Measurements from ENCODE around the gene OR9A2.

OR9A2 gene, protein sequence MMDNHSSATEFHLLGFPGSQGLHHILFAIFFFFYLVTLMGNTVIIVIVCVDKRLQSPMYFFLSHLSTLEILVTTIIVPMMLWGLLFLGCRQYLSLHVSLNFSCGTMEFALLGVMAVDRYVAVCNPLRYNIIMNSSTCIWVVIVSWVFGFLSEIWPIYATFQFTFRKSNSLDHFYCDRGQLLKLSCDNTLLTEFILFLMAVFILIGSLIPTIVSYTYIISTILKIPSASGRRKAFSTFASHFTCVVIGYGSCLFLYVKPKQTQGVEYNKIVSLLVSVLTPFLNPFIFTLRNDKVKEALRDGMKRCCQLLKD

DNA sequence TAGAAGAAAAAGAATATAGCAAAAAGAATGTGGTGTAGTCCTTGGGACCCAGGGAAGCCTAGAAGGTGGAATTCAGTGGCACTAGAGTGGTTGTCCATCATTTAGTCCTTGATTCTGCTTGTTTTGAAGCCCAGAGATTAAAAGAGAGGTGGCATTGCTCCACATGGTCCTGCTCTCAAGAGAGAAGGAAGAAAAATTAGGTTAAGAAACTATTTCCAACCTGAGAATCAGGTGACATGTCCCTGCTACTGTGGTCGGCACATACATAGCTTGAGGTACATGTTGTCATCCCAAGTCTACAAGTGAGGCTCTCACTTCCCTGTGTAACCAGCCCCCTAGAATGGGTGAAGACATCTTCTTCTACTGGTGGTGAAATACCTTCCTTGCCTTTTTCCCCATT is at the start of gene OR9A2:
TSS of gene OR9A2 (minus strand) at position 101 of the 400 bp plus-strand sequence. CDS start at position 101, 0 bp downstream.
- DNase-seq = no peak

DNA sequence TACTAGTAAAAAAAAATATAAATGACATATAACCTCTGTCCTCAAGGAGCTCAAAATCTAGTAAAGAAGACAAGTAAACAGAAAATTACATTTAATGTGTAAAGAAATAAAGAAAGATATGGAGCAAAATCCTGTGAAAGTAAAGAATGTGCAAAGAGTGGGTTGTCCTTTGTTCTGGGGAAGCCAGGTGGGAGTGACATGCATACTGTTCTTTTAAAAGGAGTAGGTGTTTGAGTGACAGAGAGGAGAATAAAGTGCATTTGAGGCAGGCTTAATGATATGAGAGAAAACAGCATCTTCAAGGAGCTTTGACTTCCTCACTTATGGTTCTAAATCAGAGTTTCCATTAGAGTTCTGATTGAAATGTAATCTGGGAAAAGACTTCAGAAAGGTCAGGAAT is 47.2 kb upstream of the OR9A2 start:
- DNase-seq = no peak

DNA sequence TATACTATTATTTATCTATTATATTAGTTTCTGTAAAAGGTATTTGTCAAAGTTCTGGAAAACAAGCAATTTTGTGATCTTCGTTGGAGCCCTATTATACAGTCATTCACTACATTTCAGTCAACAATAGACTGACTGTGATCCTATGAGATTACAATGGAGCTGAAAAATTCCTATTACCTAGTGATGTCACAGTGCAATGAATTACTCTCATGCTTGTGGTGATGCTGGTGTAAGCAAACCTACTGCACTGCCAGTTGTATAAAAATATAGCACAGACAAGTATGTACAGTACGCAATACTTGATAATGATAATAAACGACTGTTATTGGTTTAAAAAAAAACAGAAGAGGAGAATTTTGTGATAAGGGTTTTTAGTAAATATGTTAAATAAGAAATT is 46.6 kb upstream of the OR9A2 start:
- DNase-seq = no peak

DNA sequence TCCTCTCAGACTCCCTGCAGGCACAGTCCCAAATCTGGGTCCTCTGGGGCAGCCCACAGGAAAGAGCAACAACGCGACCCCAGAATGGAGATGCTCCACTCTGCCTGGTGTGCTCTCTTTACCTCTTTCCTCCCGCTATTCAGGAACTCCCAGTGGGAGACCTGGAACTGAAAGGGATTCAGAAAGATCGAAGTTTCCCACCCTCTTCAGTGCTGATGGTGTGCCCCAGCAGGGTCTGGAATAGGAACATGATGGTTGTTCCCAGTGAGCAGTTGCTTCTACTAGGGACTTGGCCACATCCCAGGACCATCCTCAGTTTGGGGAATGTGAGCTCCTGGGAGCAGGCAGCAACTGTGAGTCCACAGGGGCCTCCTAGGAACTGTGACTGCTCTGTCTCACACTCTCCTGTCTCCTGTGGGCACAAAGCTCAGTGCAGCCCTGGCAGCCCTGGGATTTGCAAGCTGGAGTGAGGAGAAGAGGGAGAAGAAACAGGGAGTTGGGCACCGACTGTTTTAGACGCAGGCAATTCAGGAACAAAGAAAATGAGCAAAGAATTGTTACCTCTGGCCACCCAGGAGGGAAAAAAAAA is 43.1 kb upstream of the OR9A2 start:
- DNase-seq = no peak

DNA sequence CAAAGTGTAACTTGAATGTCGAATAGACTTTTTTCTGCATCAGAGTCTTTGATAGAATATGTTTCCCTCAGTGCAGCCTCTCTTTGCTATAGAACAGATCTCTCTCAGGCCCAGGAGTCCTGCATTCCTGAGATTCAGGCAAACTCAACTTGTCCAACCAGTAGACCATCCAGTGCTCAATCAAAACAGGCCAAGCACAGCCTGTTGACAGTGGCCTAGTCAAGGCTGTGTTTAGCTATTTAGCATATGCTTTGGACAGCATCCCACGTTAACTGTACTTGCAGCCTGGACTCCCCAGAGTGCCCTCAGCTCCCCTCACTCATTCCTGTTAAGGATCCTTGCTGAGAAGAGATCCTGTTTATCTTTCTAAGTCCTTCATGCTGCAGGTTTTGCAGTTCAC is 41.5 kb upstream of the OR9A2 start:
- no peak for DNase-seq

DNA sequence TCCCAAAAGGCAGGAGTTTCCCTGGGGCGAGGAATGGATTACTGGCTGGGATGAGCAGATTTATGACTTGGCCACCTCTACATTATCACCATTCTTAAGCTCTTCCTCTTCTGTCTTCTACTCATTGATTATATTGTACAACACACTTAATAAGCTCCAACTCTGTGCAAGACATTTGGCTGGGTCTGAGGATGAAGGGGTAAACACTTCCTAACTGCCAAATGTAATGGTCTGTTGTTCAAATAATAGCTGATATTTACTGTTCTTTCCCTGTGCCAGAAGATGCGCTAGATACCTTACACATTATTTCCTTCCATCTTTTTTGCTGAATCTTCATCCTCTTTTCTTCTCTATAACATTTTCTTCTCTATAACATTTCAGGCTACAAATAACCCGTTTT is 36.8 kb upstream of the OR9A2 start:
- no peak for DNase-seq

DNA sequence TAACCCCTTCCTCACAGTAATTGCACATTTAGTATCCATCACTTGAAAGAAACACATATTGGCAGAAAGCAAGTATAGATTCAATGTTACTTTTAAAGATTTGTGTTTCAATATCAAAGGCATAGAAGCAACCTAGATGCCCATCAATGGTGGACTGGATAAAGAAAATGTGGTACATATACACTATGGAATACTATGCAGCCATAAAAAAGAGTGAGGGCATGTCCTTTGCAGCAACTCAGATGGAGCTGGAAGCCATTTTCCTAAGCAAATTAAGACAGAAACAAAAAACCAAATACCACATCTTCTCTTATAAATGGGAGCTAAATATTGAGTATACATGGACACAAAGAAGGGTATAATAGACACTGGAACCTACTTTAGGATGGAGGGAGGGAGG is 28.8 kb upstream of the OR9A2 start:
- DNase-seq = no peak

DNA sequence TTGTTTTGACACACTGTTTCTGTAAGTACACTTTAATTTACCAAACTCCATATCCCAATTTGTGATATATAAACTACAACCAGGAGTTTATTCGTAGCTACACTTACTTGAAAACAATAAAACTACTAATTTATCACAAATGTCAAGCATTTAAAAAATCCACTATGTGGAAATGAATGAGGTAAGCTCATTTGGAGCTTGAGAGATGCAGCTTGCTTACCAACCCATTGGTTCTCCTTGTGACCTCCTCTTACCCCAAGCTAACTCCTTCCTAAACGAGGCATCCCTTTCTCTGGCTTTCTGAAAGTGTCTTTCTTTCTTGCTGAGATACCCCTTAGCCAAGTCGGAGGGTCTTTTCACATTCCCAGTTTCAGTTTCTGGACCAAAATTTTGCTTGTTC is 27.7 kb upstream of the OR9A2 start:
- no peak for DNase-seq

DNA sequence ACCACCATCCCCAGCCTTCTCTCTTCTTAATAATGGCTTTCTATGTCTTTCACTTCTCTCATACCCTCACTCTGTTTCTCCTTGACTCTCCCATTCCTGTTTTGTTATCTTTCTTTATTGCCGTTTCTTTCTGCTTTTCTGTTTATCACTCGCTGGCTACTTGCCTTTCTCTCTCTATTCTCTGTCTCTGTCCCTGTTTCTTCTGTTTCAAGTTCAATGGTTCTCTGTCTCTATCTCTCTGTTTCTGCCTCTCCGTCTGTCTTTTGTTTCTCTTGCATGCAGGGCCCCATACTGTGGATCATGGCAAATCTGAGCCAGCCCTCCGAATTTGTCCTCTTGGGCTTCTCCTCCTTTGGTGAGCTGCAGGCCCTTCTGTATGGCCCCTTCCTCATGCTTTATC is 25.1 kb upstream of the OR9A2 start, which contains the start of gene OR6V1:
TSS of gene OR6V1 (plus strand) at position 301 of the 400 bp plus-strand sequence. CDS start at position 301, 0 bp downstream.
- no peak for DNase-seq

DNA sequence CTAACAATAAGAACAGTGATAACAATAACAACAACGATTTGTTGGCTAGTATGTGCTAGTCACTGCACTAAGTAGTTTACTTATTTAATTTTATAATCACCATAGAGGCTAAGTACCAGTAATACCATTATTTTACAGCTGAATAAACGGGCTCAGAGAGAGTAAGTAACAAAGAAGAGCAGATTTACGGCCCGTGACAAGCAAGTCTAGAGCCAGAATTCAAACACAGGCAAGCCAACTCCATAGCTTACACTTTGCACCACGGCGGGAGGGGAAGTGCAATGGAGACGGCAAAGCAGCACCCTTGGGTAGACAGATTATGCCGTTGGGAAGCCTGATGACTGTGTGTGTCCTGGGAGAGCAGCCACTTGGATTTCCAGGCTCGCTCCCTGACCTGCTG is 24.0 kb upstream of the OR9A2 start:
- no peak for DNase-seq

DNA sequence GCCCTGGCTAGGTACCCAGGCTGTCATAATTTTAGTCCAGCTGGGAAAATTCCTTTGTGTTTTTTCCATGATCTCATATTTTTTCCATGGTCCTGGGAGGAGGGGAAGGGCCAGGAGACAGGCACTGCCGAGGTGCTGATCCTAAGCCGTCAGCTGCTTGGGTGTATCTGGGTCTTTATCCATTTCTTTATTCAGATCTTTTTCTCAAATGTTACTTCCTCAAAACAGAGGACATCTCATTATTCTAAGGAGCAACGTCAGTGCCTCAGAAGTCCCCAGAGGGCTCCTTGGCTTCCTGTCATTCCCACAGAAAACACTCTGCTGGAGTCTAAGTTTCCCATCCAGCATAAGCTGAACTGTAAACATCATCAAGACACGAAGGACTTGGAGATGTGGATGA is 22.4 kb upstream of the OR9A2 start:
- DNase-seq = no peak

DNA sequence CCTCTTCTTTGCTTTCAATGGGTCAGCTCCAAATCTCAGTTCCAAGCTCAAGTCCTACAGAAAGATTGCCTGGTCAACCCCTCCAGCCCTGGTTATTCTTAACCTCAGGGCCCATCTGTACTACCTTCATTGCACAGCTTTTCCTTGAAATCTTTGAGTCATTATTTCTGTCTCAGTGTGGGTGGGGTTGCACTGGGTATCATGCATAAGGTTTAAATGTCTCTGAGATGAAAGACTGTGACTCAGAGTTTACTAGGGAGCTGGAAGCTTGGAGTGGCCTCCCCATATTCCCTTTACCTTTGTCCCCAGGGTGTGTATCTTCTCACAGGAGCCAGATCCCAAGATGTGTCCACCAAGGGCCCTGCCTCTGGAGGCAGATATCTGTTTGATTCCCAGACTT is 21.9 kb upstream of the OR9A2 start:
- DNase-seq = no peak

DNA sequence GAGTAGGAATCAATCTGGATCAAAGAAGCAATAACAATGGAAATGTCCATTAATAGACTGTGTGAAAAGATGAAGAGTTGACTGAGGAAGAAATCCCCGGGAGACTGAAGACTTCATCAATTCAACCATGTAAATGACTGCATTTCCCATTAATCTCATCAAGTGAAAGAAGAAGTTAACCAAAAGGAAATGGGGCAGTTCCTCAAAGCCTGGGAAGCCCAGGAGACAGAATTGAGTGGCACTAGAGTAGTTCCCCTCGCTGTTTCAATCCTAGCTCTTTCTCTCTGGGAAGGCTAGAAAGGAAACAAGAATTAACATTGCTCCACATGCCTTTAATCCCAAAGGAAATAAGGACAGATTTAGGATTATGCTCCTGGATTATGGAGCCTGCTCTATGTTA is 20.4 kb upstream of the OR9A2 start:
- no peak for DNase-seq

DNA sequence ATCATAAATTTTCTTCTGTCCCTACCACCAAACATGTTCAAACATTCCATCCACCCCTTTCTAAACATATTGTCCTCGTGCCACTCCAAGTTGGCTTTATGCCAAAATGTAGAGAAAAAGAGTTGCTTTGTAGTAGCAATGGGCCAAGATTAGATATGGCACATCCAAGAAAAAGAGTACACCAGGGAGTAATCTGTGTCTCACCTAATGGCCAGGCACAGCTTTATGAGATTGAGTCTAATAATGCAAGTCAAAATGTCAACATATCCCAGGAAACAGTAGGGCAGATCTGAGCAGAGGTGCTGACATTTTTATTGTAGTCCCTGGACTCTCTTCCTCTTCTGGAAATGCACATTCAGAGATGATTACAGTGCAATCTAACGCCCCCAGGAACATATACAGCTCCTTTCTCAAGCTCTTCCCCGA is 19.5 kb upstream of the OR9A2 start:
- no peak for DNase-seq

DNA sequence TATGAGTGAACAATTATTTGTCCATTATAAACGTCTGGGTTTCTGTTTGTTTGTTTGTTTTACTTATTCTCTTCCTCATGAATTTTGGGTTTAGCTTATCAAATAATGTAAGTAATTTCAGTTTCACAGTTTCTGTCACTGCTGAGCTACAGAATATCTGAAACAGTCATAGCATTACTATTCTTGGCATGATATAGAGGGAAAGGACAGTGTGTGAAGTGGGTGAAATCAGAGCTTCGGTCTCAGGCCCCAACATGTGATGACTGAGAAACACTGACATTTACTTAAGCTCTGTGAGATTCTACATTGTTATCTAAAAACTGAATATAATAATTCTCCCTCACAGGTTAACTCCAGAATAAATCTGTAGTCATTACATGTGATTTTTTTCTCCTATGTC is 16.5 kb upstream of the OR9A2 start:
- no peak for DNase-seq

DNA sequence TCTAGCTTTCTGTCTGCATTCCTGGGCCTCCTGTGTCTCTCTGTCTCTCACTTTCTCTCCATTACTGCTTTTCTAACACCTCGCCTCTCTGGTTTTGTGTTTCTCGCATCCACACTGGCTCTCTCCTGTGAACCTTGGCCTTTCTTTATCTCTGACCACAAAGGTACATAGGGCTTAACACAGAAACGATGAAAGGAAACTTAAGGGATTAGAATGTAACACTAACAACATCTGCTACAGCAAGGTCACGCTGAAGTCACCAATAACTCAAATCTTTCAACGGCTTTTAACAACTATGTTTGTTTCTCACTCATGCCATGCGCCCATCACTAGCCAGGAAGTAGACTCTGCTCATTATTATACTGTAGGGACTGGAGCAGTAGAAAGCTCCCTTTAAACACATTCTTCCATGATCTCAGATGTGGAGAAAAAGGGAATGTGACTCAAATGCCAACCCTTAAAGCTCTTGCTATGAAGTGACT is 15.9 kb upstream of the OR9A2 start:
- no peak for DNase-seq

DNA sequence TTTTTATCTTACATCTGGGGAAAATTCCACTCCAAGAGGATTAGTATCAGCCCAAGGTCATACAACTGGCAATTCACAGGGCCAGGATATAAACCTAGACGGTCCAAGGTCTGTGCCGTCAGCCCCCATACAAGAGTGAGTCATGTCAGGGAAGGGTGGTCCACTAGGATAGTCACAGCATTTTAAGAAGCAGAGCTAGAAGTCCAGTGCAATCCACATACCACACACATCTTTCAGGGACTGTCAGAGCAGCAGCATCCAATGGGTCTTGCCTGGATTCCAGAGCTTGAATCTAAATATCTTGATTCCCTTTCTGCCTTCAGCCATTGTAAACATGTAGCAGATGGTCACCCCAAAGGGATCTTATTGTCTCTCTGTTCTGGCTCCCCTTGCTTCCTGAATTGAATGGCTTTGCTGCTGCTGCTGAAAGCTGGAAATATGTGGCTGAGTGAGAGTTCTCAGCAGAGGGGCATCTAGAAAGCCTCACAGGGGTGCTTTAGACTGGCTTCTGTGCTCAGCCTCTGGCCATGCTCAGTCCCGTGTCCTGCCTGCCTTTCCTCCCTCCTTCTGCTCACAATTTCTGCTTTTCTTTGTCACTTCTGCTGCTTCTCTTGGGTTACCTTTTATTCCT is 15.3 kb upstream of the OR9A2 start:
- no peak for DNase-seq

DNA sequence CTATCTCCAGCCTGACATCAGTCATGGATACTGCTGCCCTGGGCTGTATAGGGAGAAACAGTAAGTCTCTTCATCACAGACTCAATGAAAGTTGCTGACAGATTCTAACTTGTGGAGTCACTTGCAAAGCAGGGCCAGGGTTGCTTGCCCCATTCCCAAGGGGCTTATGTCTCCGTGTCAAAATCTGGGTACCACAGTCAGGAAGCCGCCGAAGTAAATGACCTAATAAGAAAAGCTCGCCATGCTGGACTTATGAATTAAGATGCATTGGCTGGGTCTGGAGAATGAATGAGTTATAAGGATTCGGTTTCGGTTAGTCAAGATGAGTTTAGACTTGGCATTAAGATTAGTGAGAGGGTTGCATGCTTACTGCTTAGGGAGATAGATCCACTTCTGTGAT is 14.4 kb upstream of the OR9A2 start:
- no peak for DNase-seq

DNA sequence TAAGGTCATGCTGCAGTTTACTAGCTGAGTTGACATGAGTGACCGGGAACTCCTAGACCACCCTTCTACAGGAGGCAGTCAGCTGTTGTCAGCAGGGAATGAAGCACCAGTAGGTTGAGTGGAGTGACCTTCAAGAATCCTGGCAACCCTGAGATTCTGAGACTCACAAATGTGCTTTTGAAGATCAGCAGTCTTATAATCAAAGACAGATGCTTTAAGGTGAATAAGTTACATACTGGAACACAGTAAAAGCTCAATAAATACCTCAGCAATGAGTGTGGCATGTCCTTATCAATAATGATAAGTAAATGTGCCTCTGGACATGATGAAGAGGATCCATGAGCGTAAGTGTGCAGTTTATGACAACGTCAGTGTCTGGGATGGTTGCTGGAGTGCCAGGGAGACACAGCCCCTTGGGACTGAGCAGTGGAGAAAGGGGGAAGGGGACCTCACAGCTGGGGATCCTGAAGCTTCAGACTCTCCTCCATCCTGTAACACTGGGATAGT is 13.3 kb upstream of the OR9A2 start:
- no peak for DNase-seq

DNA sequence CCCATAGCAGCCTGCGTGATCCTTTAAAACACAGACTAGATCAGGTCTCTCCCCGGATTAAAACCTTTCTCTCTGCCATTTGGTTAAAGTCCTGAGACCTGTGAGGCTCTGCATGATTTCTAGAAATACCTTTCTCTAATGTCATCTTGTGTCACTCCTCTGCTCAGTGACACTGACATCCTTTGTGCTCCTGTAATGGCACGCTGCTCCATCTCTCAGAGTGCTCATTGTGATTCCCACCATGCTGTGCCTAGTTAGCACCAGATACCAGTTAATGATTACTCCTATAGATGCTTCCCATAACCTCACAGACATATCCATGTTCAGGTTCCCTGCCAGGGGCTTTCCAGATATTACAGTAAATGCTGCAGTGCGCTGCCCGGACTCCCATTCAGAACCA is 11.7 kb upstream of the OR9A2 start:
- no peak for DNase-seq

DNA sequence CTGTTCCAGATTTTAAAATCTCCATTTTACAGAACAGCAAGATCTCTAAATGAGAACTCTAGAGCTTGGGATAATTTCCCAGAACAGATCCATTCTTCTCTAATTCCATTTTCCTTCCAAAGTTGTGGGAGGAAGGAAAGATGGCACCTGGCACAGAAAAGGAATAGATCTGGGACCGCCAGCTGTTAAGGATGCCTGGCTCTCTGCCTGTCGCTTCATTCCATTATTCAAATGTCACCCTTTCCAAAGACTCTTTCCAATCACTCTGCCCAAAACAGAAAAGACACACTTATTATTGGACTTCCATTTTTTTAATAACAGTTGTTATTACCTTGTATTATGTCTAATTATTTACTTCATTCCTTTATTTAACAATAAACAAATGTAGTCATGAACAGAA is 751 bp upstream of the OR9A2 start:
- DNase-seq = no peak

DNA sequence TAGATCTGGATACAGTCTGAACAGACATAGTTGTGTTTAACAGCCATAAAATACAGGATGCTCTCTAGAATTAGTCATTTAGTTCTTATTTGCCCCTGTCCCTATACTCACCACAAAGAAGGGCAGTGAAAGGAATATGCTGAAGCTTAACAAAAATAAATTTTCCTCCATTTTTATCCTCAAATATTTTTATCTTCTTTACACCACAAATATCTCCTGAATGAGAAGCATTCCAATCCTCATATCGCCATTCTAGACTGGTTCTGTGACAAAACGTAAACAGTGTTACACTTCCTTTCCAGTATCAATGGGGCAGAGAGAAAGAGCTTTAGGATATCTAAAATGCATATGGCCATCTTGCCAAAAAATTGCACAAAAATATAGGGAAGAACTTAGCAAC is 1.6 kb downstream of the OR9A2 start:
- no peak for DNase-seq

DNA sequence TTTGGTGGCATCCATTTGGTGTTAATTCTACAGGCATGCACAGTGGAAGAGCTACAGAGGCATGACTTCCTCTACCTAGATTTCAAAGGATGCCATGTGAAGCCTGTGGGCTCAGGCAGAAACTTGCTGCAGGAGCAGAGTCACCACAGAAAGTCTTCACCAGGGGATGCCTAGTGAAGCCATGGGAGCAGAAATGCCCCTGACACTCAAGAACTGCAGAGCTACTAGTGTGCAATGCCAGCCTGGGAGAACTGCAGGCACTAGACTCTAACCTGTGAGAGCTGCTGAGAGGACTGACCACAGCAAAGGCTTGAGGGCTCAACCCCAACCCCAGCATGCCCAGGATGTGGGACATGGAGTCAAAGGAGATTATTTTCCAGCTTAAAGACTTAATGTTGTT is 3.9 kb downstream of the OR9A2 start:
- DNase-seq = no peak

DNA sequence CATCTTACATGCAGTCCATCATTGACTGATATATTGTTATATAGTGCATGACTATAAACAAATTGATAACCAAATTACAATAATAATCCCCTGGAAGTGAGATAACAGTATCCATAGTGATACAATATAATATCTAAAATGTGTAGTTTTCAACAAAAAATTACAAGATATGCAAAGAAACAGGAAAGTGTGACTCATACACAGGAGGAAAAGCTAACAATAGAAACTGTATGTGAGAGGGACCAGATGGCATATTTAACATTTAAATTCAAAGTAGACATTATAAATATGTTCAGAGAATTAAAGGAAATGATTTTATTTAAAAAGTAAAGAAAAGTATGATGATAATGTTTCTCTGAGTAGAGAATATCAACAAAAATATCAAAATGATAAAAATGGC is 8.0 kb downstream of the OR9A2 start:
- DNase-seq = no peak
